GM11168 (cell line): Measurements from ENCODE around the gene LRP1.

Source experiments
- in situ Hi-C: fragments of 300-500 bp; cut with MboI; formaldehyde crosslinking; loops from one replicate; pipeline ENCODE4 v1.12.0; 2022; ENCODE audit warnings: low sequenced_read_pairs; ENCODE audit not compliant: unreplicated experiment

LRP1 gene

GRCh38 chr12:57185403-57185802 is 57.1 kb downstream of the LRP1 start:
- in situ Hi-C loops: no loop called here

GRCh38 chr12:57185906-57186508 is 57.7 kb downstream of the LRP1 start:
- in situ Hi-C loops: no loop called here

- in situ Hi-C loops: no loop called here
These were observed 59.2 kb downstream of the LRP1 start for GRCh38 chr12:57187222-57188089.

- in situ Hi-C loops: no loop called here
These were observed 59.8 kb downstream of the LRP1 start for GRCh38 chr12:57188090-57188425.

- in situ Hi-C loops: no loop called here
These were observed 61.8 kb downstream of the LRP1 start for GRCh38 chr12:57190037-57190436.

GRCh38 chr12:57190821-57191220 is 62.5 kb downstream of the LRP1 start:
- in situ Hi-C loops: no loop called here

- in situ Hi-C loops: no loop called here
These were observed 63.1 kb downstream of the LRP1 start for GRCh38 chr12:57191410-57191809.

- in situ Hi-C loops: no loop called here
These were observed 64.6 kb downstream of the LRP1 start for GRCh38 chr12:57192920-57193319.

GRCh38 chr12:57193706-57194245 is 65.5 kb downstream of the LRP1 start:
- in situ Hi-C loops: no loop called here

GRCh38 chr12:57194253-57194652 is 66.0 kb downstream of the LRP1 start:
- in situ Hi-C loops: no loop called here

GRCh38 chr12:57195186-57195585 is 66.9 kb downstream of the LRP1 start:
- in situ Hi-C loops: no loop called here

- in situ Hi-C loops: no loop called here
These were observed 67.5 kb downstream of the LRP1 start for GRCh38 chr12:57195611-57196371.

GRCh38 chr12:57196439-57196838 is 68.2 kb downstream of the LRP1 start:
- in situ Hi-C loops: no loop called here

- in situ Hi-C loops: no loop called here
These were observed 68.7 kb downstream of the LRP1 start for GRCh38 chr12:57196956-57197355.

- in situ Hi-C loops: no loop called here
These were observed 70.0 kb downstream of the LRP1 start for GRCh38 chr12:57198329-57198728.

- in situ Hi-C loops: no loop called here
These were observed 70.9 kb downstream of the LRP1 start for GRCh38 chr12:57199191-57199590.

- in situ Hi-C loops: no loop called here
These were observed 72.2 kb downstream of the LRP1 start for GRCh38 chr12:57200497-57200896.

GRCh38 chr12:57201219-57201618 is 72.9 kb downstream of the LRP1 start:
- in situ Hi-C loops: no loop called here

GRCh38 chr12:57201631-57202030 is 73.3 kb downstream of the LRP1 start:
- in situ Hi-C loops: no loop called here

- in situ Hi-C loops: no loop called here
These were observed 74.0 kb downstream of the LRP1 start for GRCh38 chr12:57202321-57202720.

GRCh38 chr12:57203201-57203600 is 74.9 kb downstream of the LRP1 start:
- in situ Hi-C loops: no loop called here
